GM18861 (cell line): ENCODE measurements around the gene WDR76.
"Not testable (repeated sequence)": the region's sequence is repeated elsewhere in the genome, so short reads cannot be mapped to it uniquely, and the experiment has no call there.

Source experiments
- ATAC-seq: cut with Tn5 transposase; IDR thresholded peaks from one replicate; pipeline ENCODE4 v1.9.1; 2021; ENCODE audit not compliant: unreplicated experiment

The WDR76 gene

DNA sequence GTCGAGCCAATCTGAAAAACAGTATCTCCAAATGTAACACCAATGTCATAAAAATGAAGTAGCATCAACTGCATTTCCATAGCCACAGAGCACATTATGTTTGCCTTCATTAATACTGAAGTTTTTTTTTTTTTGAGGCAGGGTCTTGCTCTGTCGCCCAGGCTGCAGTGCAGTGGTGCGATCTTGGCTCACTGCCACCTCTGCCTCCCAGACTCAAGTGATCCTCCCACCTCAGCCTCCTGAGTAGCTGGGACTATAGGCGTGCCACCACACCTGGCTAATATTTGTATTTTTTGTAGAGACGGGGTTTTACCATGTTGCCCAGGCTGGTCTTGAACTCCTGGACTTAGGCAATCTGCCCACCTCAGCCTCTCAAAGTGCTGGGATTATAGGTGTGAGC is 11.7 kb upstream of the WDR76 start:
- not testable (repeated sequence) for ATAC-seq

DNA sequence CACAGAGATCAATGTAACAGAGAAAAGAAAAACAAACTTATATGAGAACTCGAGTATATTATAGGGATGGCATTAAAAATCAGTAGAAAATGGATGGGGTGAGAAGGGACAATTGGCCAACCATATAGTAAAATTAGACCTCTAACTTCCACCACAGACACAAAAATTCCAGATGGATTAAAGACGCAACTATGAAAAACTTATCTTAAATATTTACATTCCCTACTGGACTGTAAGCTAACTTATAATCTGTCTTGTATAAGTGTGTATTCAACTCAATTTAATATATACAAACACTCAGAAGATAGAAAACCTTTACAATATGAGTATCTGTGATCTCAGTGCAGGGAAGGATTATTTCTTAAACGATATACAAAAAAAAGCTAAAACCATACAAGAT is 5.3 kb upstream of the WDR76 start:
- no peak for ATAC-seq

DNA sequence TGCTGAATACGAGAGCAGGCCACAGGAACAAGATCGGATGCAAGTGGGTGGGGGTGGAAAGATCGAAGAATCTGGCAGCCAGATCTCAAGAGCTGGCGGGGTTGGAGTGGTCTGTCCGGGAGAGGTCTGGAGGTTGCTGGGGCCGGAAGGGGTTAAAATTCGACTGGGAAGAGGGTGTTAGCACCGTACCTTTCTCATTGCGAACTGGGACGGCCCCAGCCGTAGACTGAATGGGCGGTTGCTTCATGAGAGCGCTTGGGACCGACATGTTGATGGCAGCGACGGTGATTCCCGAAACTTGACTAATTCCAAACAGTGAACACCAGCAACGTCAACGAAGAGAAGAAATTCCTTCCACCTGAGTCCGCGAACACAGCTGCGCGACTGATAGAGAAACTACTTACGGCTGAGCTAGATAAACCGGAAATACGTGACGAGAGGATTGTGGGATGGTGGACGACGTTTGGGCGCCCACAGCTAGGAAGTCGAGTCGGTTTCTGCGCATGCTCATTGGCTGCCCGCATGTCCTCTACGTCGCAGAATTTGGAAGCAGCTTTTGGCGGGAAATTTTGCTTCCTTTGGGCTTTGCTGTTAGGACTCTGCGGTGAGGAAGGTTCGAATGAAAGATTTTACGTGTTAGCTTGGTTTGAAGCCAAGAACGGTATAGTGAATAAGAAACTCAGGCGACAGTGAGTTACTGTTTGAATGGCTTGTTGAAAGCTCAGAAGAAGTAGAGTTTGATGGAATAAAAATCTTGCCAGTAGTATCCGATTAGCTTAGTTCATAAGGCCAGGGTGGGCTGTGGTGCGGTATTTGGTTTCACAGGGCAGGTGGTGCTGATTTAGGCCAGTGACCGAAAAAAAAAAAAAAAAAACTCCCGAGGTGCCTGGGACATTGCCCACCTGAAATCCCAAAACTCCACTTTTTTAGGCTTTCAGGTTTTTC is 2.2 kb upstream of the WDR76 start, which contains the start of gene MFAP1:
Gene MFAP1, minus strand, starts transcription at position 389 of the 945 bp plus-strand sequence. Its CDS starts 121 bp downstream, at position 268.
- peak; percentile 57 for ATAC-seq

- not testable (repeated sequence) for ATAC-seq
Observed at GRCh38 chr15:43825305-43825704, 1.5 kb upstream of the WDR76 start.

DNA sequence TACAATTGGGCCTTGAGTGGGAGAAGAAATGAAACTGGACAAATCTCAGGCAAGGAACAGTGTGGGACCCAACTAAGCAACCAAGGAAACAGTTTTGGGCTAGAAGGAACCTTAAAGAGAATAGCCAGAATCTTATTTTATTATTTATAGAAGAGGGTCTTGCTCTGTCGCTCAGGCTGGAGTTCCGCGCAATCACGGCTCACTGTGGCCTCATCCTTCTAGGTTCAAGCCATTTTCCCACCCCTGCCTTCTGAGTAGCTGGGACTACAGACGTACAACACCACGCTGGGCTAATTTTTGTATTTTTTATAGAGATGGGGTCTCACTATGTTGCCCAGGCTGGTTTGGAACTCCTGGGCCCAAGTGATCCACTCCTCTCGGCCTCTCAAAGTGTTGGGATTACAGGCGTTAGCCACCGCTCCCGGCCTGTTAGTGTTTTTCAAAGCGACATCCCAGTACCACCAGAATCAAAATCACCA is 734 bp upstream of the WDR76 start:
- no peak for ATAC-seq

GRCh38 chr15:43828061-43828657 is 1.4 kb downstream of the WDR76 start:
- ATAC-seq, result no peak

- ATAC-seq, result not testable (repeated sequence)
Observed at GRCh38 chr15:43829951-43830540, 3.2 kb downstream of the WDR76 start.

DNA sequence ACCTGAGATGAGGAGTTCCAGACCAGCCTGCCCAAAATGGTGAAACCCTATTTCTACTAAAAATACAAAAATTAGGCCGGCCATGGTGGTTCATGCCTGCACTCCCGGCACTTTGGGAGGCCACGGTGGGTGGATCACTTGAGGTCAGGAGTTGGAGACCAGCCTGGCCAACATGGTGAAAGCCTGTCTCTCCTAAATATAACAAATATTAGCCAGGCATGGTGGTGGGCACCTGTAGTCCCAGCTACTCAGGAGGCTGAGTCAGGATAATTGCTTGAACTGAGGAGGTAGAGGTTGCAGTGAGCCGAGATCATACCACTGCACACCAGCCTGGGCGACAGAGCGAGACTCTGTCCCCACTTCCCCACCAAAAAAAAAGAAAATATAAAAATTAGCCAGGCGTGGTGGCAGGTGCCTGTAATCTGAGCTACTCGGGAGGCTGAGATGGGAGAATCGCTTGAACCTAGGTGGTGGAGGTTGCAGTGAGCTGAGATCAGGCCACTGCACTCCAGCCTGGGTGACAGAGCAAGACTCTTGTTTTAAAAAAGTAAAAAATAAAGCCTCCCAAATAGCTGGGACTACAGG is 4.0 kb downstream of the WDR76 start:
- not testable (repeated sequence) for ATAC-seq

DNA sequence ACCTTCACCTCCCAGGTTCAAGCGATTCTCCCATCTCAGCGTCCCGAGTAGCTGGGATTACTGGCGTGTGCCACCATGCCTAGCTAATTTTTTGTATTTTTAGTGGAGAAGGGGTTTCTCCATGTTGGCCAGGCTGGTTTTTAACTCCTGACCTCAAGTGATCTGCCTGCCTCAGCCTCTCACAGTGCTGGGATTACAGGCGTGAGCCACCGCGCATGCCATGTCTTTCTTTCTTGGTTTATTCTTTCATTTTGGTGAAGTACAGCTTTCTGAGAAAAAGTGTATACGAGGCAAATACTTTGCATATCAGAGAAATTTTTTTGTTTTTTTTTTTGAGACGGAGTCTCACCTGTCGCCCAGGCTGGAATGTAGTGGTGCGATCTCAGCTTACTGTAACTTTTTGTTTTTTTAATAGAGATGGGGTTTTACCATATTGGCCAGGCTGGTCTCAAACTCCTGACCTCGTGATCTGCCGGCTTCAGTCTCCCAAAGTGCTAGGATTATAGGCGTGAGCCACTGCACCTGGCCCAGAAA is 4.8 kb downstream of the WDR76 start:
- ATAC-seq, result not testable (repeated sequence)

DNA sequence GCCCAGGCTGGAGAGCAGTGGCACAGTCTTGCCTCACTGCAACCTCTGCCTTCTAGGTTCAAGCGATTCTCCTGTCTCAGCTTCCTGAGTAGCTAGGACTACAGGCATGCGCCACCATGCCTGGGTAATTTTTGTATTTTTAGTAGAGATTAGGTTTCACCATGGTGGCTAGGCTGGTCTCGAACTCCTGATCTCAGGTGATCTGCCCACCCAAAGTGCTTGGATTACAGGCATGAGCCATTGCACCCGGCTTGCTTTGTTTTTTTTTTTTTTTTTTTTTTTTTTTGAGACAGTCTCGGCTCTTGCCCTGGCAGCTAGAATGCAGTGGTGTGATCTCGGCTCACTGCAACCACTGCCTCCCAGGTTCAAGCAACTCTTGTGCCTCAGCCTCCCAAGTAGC is 5.7 kb downstream of the WDR76 start:
- ATAC-seq, result not testable (repeated sequence)

DNA sequence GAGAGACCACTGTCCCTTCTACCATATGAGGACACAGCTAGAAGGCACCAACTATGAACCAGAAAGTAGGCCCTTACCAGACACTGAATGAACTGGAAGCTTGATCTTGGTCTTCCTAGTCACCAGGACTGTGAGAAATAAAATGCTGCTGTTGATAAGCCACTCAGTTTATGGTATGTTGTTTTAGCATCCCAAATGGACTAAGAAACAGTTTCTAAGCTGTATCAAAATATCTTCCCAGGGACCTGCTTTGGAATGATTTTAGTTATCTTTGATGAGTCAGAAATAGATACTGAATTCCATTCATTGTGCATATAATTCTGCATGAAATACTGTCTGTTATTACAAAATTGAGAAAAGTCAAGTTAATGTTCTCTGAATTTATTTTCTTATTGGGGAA is 18.6 kb downstream of the WDR76 start:
- no peak for ATAC-seq

GRCh38 chr15:43851251-43851650 is 24.4 kb downstream of the WDR76 start:
- ATAC-seq, result no peak

DNA sequence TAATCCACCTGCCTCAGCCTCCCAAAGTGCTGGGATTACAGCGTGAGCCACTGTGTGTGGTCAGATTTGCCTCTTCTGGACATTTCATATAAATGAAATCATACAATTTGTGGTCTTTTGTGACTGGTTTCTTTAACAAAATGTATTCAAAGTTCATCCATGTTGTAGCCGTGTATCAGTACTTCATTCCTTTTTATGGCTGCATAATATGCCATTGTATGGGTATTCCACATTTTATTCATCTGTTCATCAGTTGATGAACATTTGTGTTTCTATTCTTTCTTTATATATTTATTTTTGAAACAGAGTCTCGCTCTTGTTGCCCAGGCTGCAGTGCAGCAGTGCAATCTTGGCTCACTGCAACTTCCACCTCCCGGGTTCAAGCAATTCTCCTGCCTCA is 25.8 kb downstream of the WDR76 start:
- ATAC-seq, result no peak

- no peak for ATAC-seq
Observed at GRCh38 chr15:43854801-43855200, 28.0 kb downstream of the WDR76 start.

- no peak for ATAC-seq
Observed at GRCh38 chr15:43859546-43859945, 32.7 kb downstream of the WDR76 start.

DNA sequence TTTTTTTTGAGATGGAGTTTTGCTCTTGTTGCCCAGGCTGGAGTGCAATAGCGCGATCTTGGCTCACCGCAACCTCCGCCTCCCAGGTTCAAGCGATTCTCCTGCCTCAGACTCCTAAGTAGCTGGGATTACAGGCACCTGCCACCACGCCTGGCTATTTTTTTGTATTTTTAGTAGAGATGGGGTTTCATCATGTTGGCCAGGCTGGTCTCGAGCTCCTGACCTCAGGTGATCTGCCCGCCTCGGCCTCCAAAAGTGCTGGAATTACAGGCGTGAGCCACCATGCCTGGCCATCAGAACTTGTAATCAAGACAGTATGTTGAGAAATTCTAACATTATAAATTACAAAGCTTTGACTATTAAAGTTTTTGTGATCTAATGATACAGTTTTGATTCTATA is 39.8 kb downstream of the WDR76 start:
- ATAC-seq, result not testable (repeated sequence)

- ATAC-seq, result no peak
Observed at GRCh38 chr15:43867096-43867495, 40.3 kb downstream of the WDR76 start.

GRCh38 chr15:43868406-43868805 is 41.6 kb downstream of the WDR76 start:
- ATAC-seq, result no peak

DNA sequence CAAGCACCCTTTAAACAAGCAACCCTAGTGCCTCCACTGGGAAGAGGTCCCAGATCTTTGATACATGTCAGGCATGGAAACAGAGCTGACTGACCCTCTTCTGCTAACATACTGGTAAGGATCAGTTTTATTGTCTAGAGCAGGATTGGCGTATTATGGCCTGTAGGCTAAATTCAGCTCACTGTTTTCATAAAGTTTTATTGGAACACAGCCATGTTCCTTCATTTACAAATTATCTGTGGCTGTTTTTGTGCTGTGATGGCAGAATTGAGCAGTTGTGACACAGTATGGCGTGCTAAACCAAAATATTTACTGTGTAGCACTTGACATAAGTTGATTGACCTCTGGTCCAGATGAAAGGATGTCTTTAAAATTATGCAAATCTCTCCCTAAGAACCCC is 45.0 kb downstream of the WDR76 start:
- ATAC-seq, result no peak

DNA sequence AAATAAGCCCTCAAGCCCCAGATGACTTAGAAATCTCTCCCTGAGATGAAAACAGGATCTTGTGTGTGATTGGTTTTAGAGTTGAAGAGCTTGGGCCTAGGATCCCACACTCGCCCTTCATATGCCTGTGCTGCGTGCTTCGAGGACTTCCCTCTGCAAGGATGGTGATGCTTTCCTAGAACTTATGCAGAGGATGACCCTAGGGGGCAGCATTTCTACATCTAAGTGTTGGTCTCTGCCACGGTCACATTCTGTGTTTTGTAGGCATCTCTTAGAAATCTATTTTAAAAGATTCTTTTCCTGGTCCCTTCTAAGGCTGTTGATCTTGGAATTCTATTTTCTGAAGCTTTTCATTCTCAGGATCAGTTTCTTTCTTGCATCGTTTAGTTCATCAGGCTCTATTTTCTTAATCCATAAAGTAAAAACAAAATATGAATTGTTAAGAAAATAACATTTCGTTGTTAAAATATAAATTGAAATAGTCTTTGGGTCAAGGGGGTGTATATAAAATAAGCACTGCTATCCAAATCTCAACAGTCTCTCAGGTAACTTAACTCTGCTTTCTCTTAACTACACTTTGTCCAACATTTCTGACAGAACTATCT is 45.7 kb downstream of the WDR76 start:
- ATAC-seq, result no peak

DNA sequence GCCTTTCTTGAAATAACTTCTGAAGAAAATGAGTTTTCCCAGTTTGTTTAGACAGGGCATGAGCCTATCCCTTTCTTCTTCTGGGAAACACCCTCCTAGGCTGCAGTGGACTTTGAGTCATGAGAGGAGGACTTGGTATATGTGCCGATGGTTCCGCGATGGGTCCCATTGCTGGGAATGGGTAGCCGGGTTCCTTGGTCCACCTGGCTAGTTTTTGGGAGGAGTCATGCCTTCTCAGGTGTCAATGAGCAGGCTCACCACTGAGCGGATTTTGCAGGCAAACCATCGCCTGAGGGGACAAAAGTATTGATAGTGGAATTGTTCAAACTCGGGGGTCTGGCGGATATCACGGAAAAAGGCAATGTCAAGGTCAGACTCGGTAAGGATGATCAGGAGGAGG is 46.8 kb downstream of the WDR76 start:
- ATAC-seq, result no peak
